Posterior cingulate gyrus (tissue), 11 donors: ENCODE measurements around the gene KANSL3.

ENCODE experiments used
- DNase-seq, 10 donors: peaks; one replicate each; pipeline versions ENCODE4 v3.0.0 to v3.0.0-alpha.2; 2020 to 2021; ENCODE audit warnings: mixed read lengths in 3 of 10
- intact Hi-C: fragments of 100-400 bp; cut with DNase I; formaldehyde crosslinking; loops from one replicate; pipeline ENCODE4 v1.15.1; 2023

Gene KANSL3

GRCh38 chr2:96548558-96549465 is 89.3 kb downstream of the KANSL3 start:
- intact Hi-C loops: no loop called here
- DNase-seq: peak in 2 of 10 donors; percentile 49 to 53

GRCh38 chr2:96547731-96548171 is 90.4 kb downstream of the KANSL3 start:
- intact Hi-C loops: no loop called here
- peak in 2 of 10 donors; percentile 82 to 89 for DNase-seq

- intact Hi-C loops: no loop called here
- DNase-seq: peak in 2 of 10 donors; percentile 53 to 59
These were observed 90.9 kb downstream of the KANSL3 start for GRCh38 chr2:96547203-96547641.

GRCh38 chr2:96546797-96547196 is 91.3 kb downstream of the KANSL3 start:
- intact Hi-C loops: no loop called here
- peak in 2 of 10 donors; percentile 13 to 47 for DNase-seq

- peak in 2 of 10 donors; percentile 46 to 61 for DNase-seq
- intact Hi-C loops: no loop called here
These were observed 91.8 kb downstream of the KANSL3 start for GRCh38 chr2:96546321-96546720.
